Activated naive CD8-positive, alpha-beta T cell treated with anti-CD3 and anti-CD28 coated beads for 36 hours (primary cell): ENCODE measurements around the gene AFAP1L1. TPM values are rescaled to one million over a fixed set of nuclear protein-coding genes. Genes with fewer than 3 reads are reported as not detected.
"Not testable (repeated sequence)": the region's sequence is repeated elsewhere in the genome, so short reads cannot be mapped to it uniquely, and the experiment has no call there.

ENCODE experiments used
- DNase-seq: peaks from one replicate; pipeline ENCODE4 v3.0.0; 2021
- H3K27ac Mint-ChIP-seq: one replicate; pipeline ENCODE4 v1.8.0; 2022; ENCODE audit warnings: mild to moderate bottlenecking, moderate library complexity, mixed read lengths
- H3K27me3 Mint-ChIP-seq: one replicate; pipeline ENCODE4 v1.8.0; 2022; ENCODE audit warnings: mild to moderate bottlenecking, mixed read lengths
- H3K36me3 Mint-ChIP-seq: one replicate; pipeline ENCODE4 v1.8.0; 2021; ENCODE audit warnings: mild to moderate bottlenecking, mixed read lengths
- H3K4me1 Mint-ChIP-seq: one replicate; pipeline ENCODE4 v1.8.0; 2021; ENCODE audit warnings: mixed read lengths
- H3K4me3 Mint-ChIP-seq: one replicate; pipeline ENCODE4 v1.8.0; 2022; ENCODE audit warnings: mild to moderate bottlenecking, moderate library complexity, mixed read lengths
- H3K9me3 Mint-ChIP-seq: one replicate; pipeline ENCODE4 v1.8.0; 2022; ENCODE audit warnings: mixed read lengths
- total RNA-seq, 2 experiments: library from RNA; stranded (reverse); gene quantifications; one replicate each; pipeline ENCODE4 v1.2.3, GENCODE V29; 2021

AFAP1L1 gene
- total RNA-seq, 2 experiments from 2014 or later = 0.66 to 0.94 TPM

- no peaks in the 10 kb centered on the region for H3K36me3 Mint-ChIP-seq
- H3K27me3 Mint-ChIP-seq = no peaks in the 10 kb centered on the region
- no peaks in the 10 kb centered on the region for H3K4me1 Mint-ChIP-seq
- H3K27ac Mint-ChIP-seq = no peak overlapping the region
- DNase-seq = no peak
- no peaks in the 10 kb centered on the region for H3K9me3 Mint-ChIP-seq
- H3K4me3 Mint-ChIP-seq = no peak overlapping the region
Measured at GRCh38 chr5:149251546-149251945, 20.1 kb upstream of the AFAP1L1 start.

GRCh38 chr5:149254506-149254905, 17.2 kb upstream of the AFAP1L1 start:
- DNase-seq = no peak
- Mint-ChIP-seq H3K4me1 (no peaks in the 10 kb centered on the region), H3K36me3 (no peaks in the 10 kb centered on the region), H3K4me3 (no peak overlapping the region), H3K27ac (no peak overlapping the region), H3K27me3 (no peaks in the 10 kb centered on the region), H3K9me3 (no peaks in the 10 kb centered on the region)

GRCh38 chr5:149256451-149256850, 15.2 kb upstream of the AFAP1L1 start:
- DNase-seq = no peak
- Mint-ChIP-seq H3K27ac (no peak overlapping the region), H3K4me1 (no peaks in the 10 kb centered on the region), H3K9me3 (no peaks in the 10 kb centered on the region), H3K4me3 (no peak overlapping the region), H3K27me3 (no peaks in the 10 kb centered on the region), H3K36me3 (no peaks in the 10 kb centered on the region)

- DNase-seq = no peak
- Mint-ChIP-seq H3K27ac (no peak overlapping the region), H3K4me1 (no peaks in the 10 kb centered on the region), H3K9me3 (no peaks in the 10 kb centered on the region), H3K36me3 (no peaks in the 10 kb centered on the region), H3K4me3 (no peak overlapping the region), H3K27me3 (no peaks in the 10 kb centered on the region)
Measured at GRCh38 chr5:149257131-149257530, 14.5 kb upstream of the AFAP1L1 start.

GRCh38 chr5:149257889-149258705, 13.6 kb upstream of the AFAP1L1 start:
- no peak overlapping the region for H3K27ac Mint-ChIP-seq
- no peak overlapping the region for H3K4me3 Mint-ChIP-seq
- no peaks in the 10 kb centered on the region for H3K36me3 Mint-ChIP-seq
- no peaks in the 10 kb centered on the region for H3K27me3 Mint-ChIP-seq
- H3K9me3 Mint-ChIP-seq = no peaks in the 10 kb centered on the region
- no peaks in the 10 kb centered on the region for H3K4me1 Mint-ChIP-seq
- DNase-seq = no peak

DNA sequence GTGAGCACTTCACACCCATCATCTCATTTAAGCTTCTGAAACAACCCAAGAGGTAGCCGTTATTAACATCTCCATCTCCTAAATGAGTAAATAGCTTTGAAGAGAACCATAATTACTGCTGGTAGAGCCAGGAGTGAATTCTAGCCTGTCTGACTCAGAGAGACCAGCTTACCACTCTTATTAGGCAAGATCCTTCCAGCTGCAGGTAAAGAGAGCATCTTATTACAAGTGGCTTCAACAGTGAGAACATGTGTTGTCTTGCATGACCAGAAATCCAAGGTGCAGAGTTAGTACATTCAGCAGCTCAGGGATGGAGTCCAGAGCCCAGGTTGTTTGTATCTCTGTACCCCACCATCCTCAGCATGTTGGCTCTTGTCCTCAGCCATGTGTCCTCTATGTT, 10.9 kb upstream of the AFAP1L1 start:
- Mint-ChIP-seq H3K36me3 (no peaks in the 10 kb centered on the region), H3K4me3 (no peak overlapping the region), H3K27me3 (no peaks in the 10 kb centered on the region), H3K27ac (no peak overlapping the region), H3K9me3 (no peaks in the 10 kb centered on the region), H3K4me1 (peaks cover 3% of the 10 kb centered on the region)
- no peak for DNase-seq

DNA sequence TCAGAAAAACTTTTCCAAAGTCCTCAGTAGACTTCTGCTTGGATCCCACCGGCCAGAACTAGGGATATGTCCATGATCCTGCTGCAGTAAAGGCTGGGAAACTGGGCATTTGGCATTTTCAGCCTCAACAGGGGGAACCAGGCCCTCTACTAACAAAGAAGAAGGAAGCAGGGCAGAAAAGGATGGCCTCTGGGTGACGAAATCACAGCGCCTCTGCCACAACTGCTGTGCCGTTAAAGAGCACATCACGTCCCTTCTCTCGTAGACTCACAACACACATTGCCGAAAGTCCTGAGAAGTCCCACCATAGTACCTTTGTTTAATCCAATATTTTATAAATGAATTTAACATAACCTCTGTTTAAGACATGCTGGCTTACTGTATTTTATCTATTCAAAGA, 10.4 kb upstream of the AFAP1L1 start:
- H3K27me3 Mint-ChIP-seq = no peaks in the 10 kb centered on the region
- peaks cover 3% of the 10 kb centered on the region for H3K4me1 Mint-ChIP-seq
- no peak overlapping the region for H3K4me3 Mint-ChIP-seq
- H3K9me3 Mint-ChIP-seq = no peaks in the 10 kb centered on the region
- DNase-seq = no peak
- H3K36me3 Mint-ChIP-seq = no peaks in the 10 kb centered on the region
- H3K27ac Mint-ChIP-seq = no peak overlapping the region

DNA sequence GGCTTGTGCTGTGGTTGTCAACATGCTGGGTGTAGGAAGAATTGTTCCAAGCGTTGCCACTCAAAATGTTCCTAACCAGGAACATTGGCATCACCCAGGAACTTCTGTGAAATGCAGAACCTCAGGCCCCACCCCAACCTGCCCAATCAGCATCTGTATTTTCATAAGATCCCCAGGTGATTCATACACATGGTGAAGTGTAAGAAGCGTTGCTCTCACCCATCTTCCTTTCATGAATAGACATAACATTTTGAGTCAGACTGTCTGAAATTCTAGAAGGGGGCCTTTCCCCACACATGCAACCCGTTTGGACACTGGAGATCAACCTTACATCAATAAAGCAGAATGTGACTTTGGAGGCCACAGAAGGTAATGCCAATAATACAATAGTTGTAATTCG, 9.3 kb upstream of the AFAP1L1 start:
- Mint-ChIP-seq H3K36me3 (no peaks in the 10 kb centered on the region), H3K9me3 (no peaks in the 10 kb centered on the region), H3K4me3 (no peak overlapping the region), H3K27ac (no peak overlapping the region), H3K27me3 (no peaks in the 10 kb centered on the region), H3K4me1 (peaks cover 3% of the 10 kb centered on the region)
- no peak for DNase-seq

DNA sequence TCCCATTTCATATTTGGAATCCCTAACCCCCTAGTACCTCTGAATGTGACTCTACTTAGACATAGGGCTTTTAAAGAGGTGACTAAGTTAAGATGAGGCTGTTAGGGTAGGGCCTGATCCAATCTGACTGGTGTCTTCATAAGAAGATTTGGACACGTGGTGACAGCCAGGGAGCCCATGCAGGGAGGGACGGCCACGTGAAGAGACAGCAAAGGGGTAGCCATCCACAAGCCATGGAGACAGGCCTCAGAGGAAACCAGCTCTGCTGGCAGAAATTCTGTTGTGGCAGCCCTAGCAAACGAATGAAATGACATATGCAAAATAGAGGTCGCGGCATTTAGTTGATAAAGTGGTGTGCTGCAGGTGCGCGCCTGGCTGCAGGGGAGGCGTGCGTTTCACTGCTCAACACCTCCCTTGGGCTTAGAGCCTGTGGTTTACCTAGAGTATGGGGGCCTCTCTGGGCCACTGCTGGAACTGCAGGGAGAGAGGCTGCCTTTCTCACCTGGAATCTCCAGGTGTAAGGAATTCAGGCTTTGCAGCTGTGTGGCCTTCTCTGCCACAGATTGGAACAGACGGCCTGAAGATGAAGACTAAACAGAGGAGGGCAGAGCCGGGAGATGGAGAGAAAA, 7.1 kb upstream of the AFAP1L1 start:
- Mint-ChIP-seq H3K27me3 (peaks cover 4% of the 10 kb centered on the region), H3K27ac (no peak overlapping the region), H3K36me3 (peaks cover 2% of the 10 kb centered on the region), H3K4me1 (peaks cover 3% of the 10 kb centered on the region), H3K4me3 (no peak overlapping the region), H3K9me3 (peaks cover 12% of the 10 kb centered on the region)
- peak; percentile 29 for DNase-seq

DNA sequence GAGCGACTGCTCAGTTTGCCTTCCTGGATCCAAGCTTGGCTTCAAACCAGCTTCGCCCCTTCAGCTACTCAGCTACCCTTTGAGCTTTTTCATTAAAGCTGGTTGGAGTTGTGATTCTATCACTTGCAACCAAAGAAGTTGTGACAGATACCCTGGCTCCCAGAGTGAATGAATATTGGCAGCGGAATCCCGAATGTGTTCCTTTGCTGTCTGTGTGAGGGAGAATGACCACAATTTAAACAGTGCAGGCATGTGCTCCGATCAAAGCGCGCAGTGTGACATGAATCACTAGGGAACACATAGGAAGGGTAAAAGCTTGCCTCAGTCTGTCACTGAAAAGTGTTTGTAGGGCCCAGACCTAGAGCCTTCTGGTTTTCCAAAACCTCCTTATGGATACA, 6.6 kb upstream of the AFAP1L1 start:
- no peak overlapping the region for H3K4me3 Mint-ChIP-seq

DNA sequence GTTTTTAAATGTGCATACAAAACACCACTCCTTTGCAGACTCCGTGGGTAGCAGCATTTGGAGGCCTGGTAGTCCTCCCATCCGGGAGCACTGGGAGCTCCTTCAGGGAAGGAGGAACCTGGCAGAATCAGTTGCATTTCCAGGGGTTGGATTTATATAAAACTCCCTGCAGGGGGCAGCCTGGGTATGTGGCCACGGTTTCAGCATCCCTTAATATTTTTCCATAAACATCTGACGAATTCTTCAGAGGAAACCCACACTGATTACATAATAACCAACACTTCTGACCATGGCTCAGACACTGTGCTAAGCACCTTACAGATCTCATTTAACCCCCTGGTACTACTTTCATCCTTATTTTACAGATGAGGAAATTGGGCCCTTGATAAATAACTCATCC, 6.1 kb upstream of the AFAP1L1 start:
- H3K4me1 Mint-ChIP-seq = peaks cover 3% of the 10 kb centered on the region
- H3K27me3 Mint-ChIP-seq = peaks cover 9% of the 10 kb centered on the region
- no peak overlapping the region for H3K27ac Mint-ChIP-seq
- peaks cover 12% of the 10 kb centered on the region for H3K9me3 Mint-ChIP-seq
- H3K4me3 Mint-ChIP-seq = no peak overlapping the region
- DNase-seq = no peak
- H3K36me3 Mint-ChIP-seq = peaks cover 2% of the 10 kb centered on the region

More for the DNA sequence above, 6.6 kb upstream of the AFAP1L1 start:
- no peak for DNase-seq
- Mint-ChIP-seq H3K27me3 (peaks cover 4% of the 10 kb centered on the region), H3K27ac (no peak overlapping the region), H3K36me3 (peaks cover 2% of the 10 kb centered on the region), H3K4me1 (peaks cover 3% of the 10 kb centered on the region), H3K9me3 (peaks cover 12% of the 10 kb centered on the region)

DNA sequence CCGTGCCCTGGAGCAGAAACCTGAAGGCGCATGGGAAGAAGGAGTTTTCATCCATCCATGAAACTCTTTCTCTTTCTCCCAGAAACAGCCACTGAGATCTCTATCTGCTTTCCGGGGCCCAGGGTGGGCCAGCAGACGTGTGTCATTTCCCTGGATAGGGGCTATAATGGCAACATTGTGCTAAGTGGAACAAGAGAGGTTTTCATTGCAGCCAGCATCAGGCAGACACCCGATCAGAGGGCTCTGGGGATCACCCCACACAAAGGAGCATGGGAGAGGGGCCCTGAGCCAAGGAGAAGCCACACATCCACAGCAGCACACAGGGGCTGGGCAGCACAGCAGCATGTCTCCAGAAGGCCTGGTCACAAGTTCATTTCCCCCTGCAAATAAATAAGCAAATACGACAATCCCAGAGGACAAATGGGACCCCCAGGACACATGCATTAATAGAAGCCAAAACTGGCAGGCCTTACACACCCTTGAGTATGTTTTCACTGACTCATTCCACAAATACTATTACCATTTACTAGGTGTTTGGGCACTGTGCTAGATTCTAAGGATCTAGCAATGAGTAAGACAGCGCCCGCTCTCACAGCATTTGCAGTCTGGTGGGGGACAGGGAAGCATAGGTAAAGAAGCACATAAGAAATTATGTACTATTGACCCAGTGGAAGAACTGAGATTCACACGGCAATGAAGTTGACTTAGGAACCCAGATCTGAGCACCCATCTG, 4.3 kb upstream of the AFAP1L1 start:
- Mint-ChIP-seq H3K9me3 (peaks cover 12% of the 10 kb centered on the region), H3K27me3 (peaks cover 24% of the 10 kb centered on the region), H3K4me3 (no peak overlapping the region), H3K36me3 (peaks cover 2% of the 10 kb centered on the region), H3K4me1 (peaks cover 9% of the 10 kb centered on the region), H3K27ac (no peak overlapping the region)
- no peak for DNase-seq

- Mint-ChIP-seq H3K4me3 (no peak overlapping the region), H3K27me3 (peaks cover 38% of the 10 kb centered on the region), H3K36me3 (peaks cover 2% of the 10 kb centered on the region), H3K27ac (no peak overlapping the region), H3K9me3 (peaks cover 12% of the 10 kb centered on the region), H3K4me1 (peaks cover 9% of the 10 kb centered on the region)
- DNase-seq = no peak
Measured at GRCh38 chr5:149268928-149269557, 2.6 kb upstream of the AFAP1L1 start.

DNA sequence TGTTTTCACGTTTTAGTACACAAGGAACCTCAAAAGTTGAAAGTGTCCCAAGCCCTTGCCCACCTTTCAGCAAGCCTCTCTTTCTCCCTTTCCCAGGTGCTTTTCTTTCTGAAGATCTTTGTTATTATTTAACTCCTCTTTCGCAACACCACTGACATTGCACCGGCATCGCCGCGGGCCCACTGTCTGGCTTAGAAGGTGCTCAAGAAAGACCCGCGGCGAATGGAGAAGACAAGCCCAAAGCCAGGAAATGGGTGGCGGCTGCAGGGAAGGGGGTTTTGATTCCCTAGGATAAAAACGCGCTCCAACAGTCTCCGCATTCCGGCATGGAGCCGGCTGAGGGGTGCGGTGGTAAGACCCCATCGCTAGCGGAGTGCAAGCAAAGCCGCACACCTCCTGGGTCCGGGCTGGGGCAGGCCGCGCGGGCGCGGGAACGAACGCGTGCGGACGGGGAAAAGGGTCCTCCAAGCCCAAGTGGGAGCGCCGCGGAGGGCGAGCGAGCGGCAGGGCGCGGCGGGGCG, 404 bp upstream of the AFAP1L1 start:
- Mint-ChIP-seq H3K36me3 (peaks cover 2% of the 10 kb centered on the region), H3K27ac (no peak overlapping the region), H3K4me1 (peaks cover 6% of the 10 kb centered on the region), H3K9me3 (peaks cover 12% of the 10 kb centered on the region), H3K4me3 (peak overlapping the region; percentile 66), H3K27me3 (peaks cover 39% of the 10 kb centered on the region)
- no peak for DNase-seq

DNA sequence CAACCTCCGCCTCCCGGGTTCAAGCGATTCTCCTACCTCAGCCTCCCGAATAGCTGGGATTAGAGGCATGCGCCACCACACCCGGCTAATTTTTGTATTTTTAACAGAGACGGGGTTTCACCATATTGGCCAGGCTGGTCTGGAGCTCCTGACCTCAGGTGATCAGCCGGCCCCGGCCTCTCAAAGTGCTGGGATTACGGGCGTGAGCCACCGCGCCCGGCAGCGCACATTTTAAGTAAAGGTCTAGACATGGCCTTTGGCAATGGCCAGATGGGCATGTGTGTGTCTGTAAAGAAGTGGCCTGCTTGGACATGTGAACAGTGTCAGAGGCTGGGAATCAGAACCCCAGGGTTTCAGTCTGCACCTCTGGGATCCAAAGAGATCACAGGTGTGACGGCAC, 1.1 kb downstream of the AFAP1L1 start:
- Mint-ChIP-seq H3K27me3 (peaks cover 45% of the 10 kb centered on the region), H3K9me3 (peaks cover 12% of the 10 kb centered on the region)
- not testable (repeated sequence) for H3K4me1 Mint-ChIP-seq, H3K4me3 Mint-ChIP-seq, H3K36me3 Mint-ChIP-seq, DNase-seq, H3K27ac Mint-ChIP-seq
